DMS153 treated with DMSO at 0.1 percent for 48 hours (cell line): ENCODE measurements around the gene MGAT5.

ENCODE experiments used
- DNase-seq: peaks from one replicate; lab custom pipeline; 2025; ENCODE audit not compliant: unreplicated experiment; lab: John Stamatoyannopoulos, UW

The MGAT5 gene

DNA sequence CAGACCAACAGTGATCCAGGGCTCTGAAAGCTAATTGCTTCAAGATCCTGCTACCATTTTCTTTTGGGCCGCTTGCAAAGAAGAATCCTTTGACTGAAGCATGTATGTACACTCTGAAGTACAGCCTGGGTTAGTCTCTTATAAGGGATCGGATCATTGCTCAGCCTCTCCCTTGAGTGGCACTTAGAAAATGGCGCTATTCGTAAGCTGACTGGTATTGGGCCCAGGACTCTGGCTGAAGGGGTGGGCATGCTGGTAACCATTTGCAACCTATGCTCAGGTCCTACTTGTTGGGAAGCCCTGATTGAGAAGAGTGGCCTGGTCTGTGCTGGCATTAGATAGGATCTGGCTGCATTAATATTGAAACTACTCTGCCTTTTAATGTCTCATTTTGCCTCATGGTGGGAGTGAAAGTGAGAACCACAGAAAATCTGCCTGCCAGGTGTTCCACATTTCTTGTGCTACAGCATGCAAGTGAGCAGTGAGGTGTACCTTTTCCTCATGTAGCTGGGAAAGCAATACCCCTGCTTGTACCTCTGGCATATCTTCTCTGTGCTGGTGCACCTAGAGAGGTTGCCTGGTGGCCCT lies 661 bp upstream of the MGAT5 start:
- DNase-seq, result no peak

- no peak for DNase-seq
These were observed 952 bp downstream of the MGAT5 start for GRCh38 chr2:134254824-134255223.

DNA sequence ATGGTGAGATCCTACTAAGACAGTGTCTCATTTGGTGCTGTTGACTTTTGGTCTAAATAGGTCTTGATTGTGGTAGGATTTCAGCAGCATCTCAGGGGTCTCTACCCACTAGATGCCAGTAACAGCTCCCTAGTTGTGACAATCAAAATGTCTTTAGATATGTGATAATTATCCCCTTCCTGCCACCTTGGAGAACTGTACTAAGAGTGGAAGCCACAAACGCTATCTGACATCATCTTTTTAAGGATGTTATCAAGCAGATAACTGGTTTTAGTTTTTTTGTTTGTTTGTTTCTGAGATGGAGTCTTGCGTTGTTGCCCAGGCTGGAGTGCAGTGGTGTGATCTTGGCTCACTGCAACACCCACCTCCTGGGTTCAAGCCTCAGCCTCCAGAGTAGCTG lies 3.1 kb downstream of the MGAT5 start:
- no peak for DNase-seq

DNA sequence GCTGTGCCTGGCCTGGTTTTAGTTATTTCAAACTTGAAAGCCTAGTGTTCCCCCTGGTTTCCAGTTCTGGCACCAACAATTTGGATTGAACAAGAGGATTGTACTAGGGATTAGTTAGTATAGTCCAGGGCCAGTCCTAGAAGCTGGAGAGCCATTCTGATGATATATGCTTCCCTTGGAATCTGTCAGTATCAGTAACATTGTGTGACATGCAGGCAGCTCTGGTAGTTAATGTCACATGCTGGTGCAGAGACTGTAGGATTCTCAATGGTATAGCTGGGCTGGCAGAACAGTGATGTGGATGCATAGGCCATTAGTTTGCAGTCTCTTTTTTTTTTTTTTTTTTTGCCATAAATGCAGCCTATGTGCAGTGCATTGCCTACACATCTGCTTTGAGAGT lies 3.6 kb downstream of the MGAT5 start:
- no peak for DNase-seq

GRCh38 chr2:134257965-134258683 lies 4.3 kb downstream of the MGAT5 start:
- no peak for DNase-seq

DNA sequence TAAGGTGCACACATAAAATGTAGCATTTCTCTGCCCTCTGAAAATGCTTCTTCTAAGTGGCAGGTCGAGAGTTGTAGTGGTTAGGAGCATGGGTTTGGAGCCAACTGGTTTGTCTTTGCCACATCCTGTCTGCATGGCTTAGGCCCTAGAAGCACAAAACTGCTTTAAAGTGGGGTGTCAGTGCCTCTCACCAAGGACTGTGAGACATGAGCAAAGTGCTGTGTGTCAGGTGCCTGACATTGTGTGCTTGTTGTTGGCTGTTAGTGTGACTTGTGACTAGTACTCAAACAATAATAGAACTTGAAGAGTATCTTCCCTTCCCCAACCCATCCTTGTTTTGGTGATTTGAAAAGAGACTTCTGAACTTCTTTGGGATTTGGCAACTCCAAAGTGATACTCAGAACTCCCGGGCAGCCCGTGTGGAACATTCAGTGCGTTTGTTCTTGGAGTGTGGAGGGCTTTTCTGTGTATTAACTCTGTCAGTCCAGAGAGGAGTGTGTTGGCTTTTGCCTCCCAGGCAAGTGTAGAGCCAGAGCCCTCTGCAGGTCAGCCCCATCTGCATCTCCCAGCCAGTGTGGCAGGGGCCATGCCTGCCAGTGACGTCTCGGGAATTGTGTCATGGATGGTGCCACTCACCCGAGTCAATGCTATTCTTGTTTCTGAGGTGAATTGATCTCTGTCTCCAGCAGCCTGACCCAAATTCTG lies 5.0 kb downstream of the MGAT5 start:
- no peak for DNase-seq

DNA sequence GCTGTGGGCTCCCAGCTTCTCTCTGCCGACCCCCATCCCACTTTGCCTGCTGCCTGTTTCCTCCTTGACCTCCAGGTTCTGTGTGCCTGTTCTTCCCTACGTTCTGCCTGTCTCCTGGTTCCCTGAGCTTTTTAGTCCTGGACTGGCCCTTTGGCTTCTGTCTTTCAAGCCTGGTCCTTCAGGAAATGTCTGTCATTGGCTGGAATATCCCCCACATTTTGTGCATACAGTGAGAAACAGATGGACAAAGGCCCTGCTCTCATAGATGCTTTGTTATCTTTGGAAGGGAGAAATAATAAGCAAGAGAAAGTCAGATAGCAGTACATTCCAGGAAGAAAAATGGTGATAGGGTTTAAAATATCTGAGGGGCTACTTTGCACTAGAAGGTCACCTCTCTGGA lies 5.7 kb downstream of the MGAT5 start:
- no peak for DNase-seq

GRCh38 chr2:134259994-134260393 lies 6.1 kb downstream of the MGAT5 start:
- DNase-seq, result no peak

DNA sequence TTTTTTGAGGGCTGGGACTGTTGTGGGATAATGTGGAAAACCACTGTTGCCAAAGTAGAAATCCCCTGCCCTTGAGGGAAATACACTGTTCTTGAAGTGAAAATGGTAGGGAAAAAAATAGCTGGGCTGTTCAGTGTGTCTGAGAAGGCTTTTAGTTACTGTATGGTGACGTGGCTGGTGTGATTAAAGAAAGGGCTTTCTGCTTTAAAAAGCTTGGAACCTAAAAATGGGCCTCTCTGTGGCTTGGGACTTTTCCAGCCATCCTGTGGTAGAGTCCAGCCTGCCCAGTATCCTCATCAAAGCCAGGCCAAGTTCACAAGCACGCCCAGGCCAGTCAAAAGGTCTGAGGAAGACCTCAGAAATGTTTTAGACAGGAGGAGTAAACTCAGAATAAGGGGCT lies 6.8 kb downstream of the MGAT5 start:
- no peak for DNase-seq

DNA sequence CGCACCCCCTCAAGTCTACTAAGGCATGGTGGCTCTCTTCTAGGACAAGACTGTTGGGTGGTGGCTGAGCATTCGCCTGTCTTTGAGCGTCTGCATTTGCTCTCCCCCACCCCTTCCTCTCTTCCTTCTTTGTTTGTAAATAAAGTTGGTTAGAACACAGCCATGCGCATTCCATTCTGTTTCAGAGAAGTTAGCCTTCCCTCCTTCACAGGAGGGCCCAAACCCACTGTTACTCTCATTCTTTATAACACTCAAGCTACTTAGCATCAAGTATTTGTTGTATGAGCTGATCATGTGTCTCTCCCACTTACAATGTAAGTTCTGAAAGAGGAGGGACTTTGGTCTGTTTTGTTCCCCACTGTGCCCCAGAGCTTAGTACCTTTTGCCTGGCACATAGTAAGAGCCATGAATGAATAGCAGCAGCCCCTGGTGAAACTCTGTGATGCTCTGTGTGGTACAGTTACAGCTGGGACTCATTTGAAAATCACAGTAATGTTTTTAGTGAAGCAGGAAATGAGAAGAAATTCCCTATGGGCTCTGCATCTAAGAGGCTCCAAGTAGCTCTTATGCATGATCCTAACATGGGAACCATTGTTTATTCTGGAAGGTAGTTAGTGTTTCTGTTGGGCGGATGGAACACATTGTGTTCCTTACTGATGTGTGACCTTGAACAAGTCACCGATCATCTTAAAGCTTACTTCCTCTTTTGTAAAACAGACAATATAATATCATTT lies 7.7 kb downstream of the MGAT5 start:
- no peak for DNase-seq

DNA sequence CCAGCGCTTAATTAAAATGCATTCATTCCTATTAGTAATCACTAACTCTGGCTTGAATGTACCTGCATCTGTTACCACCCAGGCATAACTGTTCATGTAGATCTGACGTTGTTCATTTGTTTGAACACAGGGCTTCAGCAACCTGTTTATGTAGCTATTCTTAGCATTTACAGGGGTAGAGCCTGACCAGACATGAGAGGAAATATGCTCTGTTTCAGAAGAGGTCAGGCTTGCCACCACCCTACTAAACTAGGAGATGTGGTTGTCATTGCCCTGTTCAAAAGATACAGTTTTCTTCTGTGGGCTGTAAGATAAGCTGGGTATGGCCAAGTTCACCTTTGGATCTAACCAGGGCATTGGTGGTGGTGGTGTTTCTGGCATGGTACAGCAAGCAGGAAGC lies 8.8 kb downstream of the MGAT5 start:
- no peak for DNase-seq

- no peak for DNase-seq
These were observed 14.4 kb downstream of the MGAT5 start for GRCh38 chr2:134268265-134268664.

GRCh38 chr2:134269230-134269629 lies 15.4 kb downstream of the MGAT5 start:
- no peak for DNase-seq

- DNase-seq, result no peak
These were observed 16.3 kb downstream of the MGAT5 start for GRCh38 chr2:134269972-134270735.

DNA sequence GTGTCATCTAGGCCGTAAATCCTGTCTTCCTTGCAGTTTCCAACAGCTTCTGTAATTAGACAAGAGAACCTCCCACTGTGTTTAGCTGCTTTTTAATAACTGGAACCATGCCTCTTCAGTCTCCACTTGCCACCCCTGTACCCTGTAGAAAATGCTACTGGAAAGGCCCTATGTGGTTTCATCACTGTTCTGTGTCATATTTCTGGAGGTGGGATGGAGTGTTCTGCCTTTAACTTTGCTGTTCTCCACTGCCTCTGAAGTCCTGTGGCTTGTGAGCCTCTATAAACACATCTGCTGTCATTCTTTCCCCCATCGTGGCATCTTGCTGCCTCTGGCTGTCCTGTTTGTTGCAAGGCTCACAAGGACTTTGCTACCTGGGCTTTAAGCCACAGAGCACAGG lies 17.9 kb downstream of the MGAT5 start:
- DNase-seq, result no peak

- no peak for DNase-seq
These were observed 18.9 kb downstream of the MGAT5 start for GRCh38 chr2:134272806-134273205.

DNA sequence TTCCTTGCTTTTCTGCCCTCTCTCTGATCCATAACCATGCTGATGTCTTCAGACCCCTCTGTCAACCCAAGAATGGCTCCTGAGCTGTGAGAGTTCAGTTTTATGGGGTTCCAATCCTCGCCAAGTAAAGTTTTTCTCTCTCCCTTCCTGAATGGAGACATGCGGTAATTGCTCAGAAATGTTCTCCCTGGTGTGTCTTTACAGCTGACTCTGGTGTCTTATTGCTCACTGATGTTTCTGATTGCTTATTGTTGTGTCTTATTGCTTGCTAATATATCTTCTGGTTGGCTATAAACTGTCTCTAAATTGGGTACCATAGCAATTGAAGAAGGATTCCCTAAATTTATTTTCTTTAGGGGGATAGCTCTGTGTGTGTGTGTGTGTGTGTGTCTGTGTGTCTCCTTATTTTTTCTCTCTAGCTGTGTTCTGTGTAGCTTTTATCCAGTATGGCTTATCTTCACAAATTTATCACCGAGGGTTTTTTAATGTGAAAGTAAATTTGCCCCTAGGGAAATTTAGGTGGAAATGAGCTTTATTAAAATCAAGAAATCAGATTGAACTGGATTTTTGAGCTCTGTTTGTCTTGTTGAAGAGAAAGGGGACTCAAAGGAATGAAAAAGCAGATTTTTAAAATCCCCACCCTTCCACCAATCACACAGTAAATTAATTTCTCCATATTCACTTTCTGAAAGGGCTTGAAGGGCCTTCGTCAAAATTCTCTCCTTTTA lies 19.5 kb downstream of the MGAT5 start:
- no peak for DNase-seq

DNA sequence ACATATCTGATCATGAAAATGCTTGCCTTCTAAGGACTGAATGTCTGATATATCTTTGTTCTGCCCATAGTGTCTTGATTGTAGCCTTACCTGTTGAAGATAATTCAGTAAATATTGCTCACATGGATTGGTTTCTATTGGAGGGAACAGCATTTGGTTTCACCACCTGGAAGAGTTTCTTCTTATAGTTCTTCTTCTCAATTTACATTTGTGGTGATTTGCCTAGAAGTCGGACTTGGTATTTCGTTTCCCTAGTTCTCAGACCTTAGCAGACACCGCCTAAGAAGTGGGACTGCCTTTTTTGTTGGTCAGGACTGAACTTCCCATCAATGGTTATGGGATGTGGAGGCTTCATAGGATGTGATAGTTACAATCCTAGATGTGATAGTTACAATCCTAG lies 20.2 kb downstream of the MGAT5 start:
- DNase-seq, result no peak

- no peak for DNase-seq
These were observed 21.4 kb downstream of the MGAT5 start for GRCh38 chr2:134275058-134275862.
